ENCODE results near the gene NHSL2. TPM values are rescaled to one million over a fixed set of nuclear protein-coding genes. Genes with fewer than 3 reads are reported as not detected.

The NHSL2 gene
- total and polyA plus RNA-seq, 2 of the 13 experiments (the other 11 are each of a cell fraction or from before 2014, with no cell fraction given) = not detected

DNA sequence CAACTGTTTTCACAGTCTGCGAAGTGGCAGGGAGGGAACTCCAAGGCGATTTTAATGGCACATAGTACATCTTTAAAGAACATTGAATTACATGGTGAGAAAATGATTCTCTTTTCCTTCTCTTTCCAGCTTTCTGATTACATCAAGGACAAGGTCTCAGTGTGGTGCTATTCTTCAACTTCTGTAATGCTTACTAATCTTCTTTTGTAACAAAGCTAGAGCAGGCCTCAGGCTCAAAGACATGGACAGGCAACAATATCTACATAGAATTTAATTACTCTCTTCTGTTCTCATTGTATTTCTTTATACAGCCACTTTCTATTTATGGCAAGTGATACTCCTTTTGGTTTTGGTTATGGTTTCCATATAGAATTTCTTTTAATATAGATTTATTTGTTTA is 172.6 kb downstream of the NHSL2 start (continued):
- TF ChIP-seq, protein P1, sequence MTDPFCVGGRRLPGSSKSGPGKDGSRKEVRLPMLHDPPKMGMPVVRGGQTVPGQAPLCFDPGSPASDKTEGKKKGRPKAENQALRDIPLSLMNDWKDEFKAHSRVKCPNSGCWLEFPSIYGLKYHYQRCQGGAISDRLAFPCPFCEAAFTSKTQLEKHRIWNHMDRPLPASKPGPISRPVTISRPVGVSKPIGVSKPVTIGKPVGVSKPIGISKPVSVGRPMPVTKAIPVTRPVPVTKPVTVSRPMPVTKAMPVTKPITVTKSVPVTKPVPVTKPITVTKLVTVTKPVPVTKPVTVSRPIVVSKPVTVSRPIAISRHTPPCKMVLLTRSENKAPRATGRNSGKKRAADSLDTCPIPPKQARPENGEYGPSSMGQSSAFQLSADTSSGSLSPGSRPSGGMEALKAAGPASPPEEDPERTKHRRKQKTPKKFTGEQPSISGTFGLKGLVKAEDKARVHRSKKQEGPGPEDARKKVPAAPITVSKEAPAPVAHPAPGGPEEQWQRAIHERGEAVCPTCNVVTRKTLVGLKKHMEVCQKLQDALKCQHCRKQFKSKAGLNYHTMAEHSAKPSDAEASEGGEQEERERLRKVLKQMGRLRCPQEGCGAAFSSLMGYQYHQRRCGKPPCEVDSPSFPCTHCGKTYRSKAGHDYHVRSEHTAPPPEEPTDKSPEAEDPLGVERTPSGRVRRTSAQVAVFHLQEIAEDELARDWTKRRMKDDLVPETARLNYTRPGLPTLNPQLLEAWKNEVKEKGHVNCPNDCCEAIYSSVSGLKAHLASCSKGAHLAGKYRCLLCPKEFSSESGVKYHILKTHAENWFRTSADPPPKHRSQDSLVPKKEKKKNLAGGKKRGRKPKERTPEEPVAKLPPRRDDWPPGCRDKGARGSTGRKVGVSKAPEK (CRISPR knock-in tag; IDR thresholded peaks at IDR 0.05; ENCODE audit: borderline replicate concordance) = no peak
- TF ChIP-seq TCF7 (IDR thresholded peaks at IDR 0.05; ENCODE audit: low read depth) = no peak
- TF ChIP-seq ZSCAN12 (CRISPR knock-in tag; IDR thresholded peaks at IDR 0.05) = no peak
- no peak for TF ChIP-seq ZNF121 (CRISPR knock-in tag; IDR thresholded peaks at IDR 0.05)
- TF ChIP-seq, protein P2, sequence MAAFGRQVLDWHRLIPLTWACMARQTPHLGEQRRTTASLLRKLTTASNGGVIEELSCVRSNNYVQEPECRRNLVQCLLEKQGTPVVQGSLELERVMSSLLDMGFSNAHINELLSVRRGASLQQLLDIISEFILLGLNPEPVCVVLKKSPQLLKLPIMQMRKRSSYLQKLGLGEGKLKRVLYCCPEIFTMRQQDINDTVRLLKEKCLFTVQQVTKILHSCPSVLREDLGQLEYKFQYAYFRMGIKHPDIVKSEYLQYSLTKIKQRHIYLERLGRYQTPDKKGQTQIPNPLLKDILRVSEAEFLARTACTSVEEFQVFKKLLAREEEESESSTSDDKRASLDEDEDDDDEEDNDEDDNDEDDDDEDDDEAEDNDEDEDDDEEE (CRISPR knock-in tag; IDR thresholded peaks at IDR 0.05) = no peak
- TF ChIP-seq, protein P3, sequence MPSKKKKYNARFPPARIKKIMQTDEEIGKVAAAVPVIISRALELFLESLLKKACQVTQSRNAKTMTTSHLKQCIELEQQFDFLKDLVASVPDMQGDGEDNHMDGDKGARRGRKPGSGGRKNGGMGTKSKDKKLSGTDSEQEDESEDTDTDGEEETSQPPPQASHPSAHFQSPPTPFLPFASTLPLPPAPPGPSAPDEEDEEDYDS (CRISPR knock-in tag; IDR thresholded peaks at IDR 0.05) = no peak

DNA sequence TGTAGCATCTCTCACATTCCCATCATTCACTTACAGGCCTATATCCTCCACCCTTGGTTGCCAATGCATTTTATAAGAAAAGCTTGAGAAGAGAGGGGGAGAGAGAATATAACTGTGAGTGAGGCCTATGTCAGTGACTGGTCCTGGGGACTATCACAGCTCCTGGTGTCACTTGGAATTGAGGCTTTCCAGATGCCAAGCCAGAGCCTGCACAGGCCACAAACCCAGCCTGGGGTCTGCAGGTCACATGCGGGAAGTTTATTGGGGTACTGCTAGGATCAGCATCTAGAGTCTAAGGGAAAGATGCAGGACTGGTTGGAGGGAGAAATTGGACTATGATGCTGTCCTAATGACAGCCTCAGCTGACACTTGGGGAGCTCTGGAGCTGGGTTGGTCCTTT is 173.5 kb downstream of the NHSL2 start:
- BruUV-seq (replicated peaks) = no TSS peak
- no peak for DNase-seq (ENCODE audit: low spot score)
- CTCF ChIA-PET (ENCODE audit: low intra/inter-chr PET ratio, low total read pairs) = no interaction called here
- POLR2A ChIA-PET = no interaction called here
- intact Hi-C loops (cut with micrococcal nuclease; ENCODE audit: unreplicated experiment) (no loop called here), in situ Hi-C loops (cut with HindIII; ENCODE audit: extremely low pct_ligation_motif_present, low pct_unique_long_range_greater_than_20kb) (no loop called here)
- Histone ChIP-seq H3K9me3 (ENCODE audit: low read length) (no peaks in the 10 kb centered on the region), H3K4me1 (ENCODE audit: insufficient read depth, low read length) (no peaks in the 10 kb centered on the region), H4K20me1 (ENCODE audit: insufficient read depth, low read length) (no peaks in the 10 kb centered on the region), H3K4me3 (replicated peaks in 1 of 3; ENCODE audit: insufficient read depth in 1 of 3, low read depth in 2 of 3, low read length in 3 of 3) (no peak overlapping the region), H3K79me2 (ENCODE audit: insufficient read depth, low read length) (no peaks in the 10 kb centered on the region), H3K9ac (ENCODE audit: insufficient read depth, low read depth, low read length) (no peak overlapping the region), H3K4me2 (ENCODE audit: low read depth, low read length) (no peak overlapping the region), H3K27ac (ENCODE audit: extremely low read length, insufficient read depth, low read length) (no peak overlapping the region), H2AFZ (ENCODE audit: low read length) (no peak overlapping the region), H3K27me3 (ENCODE audit: control insufficient read depth in 1 of 2, insufficient read depth in 2 of 2, low read length in 2 of 2) (peaks cover 0 to 1% of the 10 kb centered on the region in 2 experiments; a peak in 2 of 5 replicates), H3K36me3 (replicated peaks in 1 of 2; ENCODE audit: control insufficient read depth in 1 of 2, insufficient read depth in 2 of 2, low read length in 2 of 2) (no peaks in the 10 kb centered on the region)
- WGBS (ENCODE audit: low lambda C conversion rate) = no CpG with 5 or more reads among the region's 1 CpG
- no peak for FAIRE-seq
- no peak for ATAC-seq
- no peak for TF ChIP-seq ZNF205 (CRISPR knock-in tag; IDR thresholded peaks at IDR 0.05)
- TF ChIP-seq ZNF7 (CRISPR knock-in tag; IDR thresholded peaks at IDR 0.05) = no peak
- TF ChIP-seq HNF4G (IDR thresholded peaks at IDR 0.05; ENCODE audit: borderline replicate concordance, low read depth, low read length) = no peak
- TF ChIP-seq HNF4G (CRISPR knock-in tag; IDR thresholded peaks at IDR 0.05; ENCODE audit: borderline replicate concordance, low read depth) = no peak
- TF ChIP-seq ELF3 (CRISPR knock-in tag; IDR thresholded peaks at IDR 0.05) = no peak
- TF ChIP-seq, protein P4, sequence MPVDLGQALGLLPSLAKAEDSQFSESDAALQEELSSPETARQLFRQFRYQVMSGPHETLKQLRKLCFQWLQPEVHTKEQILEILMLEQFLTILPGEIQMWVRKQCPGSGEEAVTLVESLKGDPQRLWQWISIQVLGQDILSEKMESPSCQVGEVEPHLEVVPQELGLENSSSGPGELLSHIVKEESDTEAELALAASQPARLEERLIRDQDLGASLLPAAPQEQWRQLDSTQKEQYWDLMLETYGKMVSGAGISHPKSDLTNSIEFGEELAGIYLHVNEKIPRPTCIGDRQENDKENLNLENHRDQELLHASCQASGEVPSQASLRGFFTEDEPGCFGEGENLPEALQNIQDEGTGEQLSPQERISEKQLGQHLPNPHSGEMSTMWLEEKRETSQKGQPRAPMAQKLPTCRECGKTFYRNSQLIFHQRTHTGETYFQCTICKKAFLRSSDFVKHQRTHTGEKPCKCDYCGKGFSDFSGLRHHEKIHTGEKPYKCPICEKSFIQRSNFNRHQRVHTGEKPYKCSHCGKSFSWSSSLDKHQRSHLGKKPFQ (CRISPR knock-in tag; IDR thresholded peaks at IDR 0.05; ENCODE audit: insufficient replicate concordance) = no peak
- TF ChIP-seq, protein P5, sequence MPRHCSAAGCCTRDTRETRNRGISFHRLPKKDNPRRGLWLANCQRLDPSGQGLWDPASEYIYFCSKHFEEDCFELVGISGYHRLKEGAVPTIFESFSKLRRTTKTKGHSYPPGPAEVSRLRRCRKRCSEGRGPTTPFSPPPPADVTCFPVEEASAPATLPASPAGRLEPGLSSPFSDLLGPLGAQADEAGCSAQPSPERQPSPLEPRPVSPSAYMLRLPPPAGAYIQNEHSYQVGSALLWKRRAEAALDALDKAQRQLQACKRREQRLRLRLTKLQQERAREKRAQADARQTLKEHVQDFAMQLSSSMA (CRISPR knock-in tag; IDR thresholded peaks at IDR 0.05) = no peak
- TF ChIP-seq, protein P6, sequence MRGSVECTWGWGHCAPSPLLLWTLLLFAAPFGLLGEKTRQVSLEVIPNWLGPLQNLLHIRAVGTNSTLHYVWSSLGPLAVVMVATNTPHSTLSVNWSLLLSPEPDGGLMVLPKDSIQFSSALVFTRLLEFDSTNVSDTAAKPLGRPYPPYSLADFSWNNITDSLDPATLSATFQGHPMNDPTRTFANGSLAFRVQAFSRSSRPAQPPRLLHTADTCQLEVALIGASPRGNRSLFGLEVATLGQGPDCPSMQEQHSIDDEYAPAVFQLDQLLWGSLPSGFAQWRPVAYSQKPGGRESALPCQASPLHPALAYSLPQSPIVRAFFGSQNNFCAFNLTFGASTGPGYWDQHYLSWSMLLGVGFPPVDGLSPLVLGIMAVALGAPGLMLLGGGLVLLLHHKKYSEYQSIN (CRISPR knock-in tag; IDR thresholded peaks at IDR 0.05; ENCODE audit: borderline replicate concordance) = no peak
- TF ChIP-seq, protein P7, sequence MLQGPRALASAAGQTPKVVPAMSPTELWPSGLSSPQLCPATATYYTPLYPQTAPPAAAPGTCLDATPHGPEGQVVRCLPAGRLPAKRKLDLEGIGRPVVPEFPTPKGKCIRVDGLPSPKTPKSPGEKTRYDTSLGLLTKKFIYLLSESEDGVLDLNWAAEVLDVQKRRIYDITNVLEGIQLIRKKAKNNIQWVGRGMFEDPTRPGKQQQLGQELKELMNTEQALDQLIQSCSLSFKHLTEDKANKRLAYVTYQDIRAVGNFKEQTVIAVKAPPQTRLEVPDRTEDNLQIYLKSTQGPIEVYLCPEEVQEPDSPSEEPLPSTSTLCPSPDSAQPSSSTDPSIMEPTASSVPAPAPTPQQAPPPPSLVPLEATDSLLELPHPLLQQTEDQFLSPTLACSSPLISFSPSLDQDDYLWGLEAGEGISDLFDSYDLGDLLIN (CRISPR knock-in tag; IDR thresholded peaks at IDR 0.05; ENCODE audit: borderline replicate concordance) = no peak

Measured in HepG2 (cell line).